Hematopoietic multipotent progenitor cell treated with erythropoietin and hydrocortisone succinate and interleukin-3 and kit ligand, for 17 days (in vitro differentiated cells): ENCODE measurements around the gene ICAM2.
"Not testable (repeated sequence)": the region's sequence is repeated elsewhere in the genome, so short reads cannot be mapped to it uniquely, and the experiment has no call there.

Experiments
- DNase-seq: peaks from one replicate; pipeline ENCODE4 v3.0.0-alpha.2; 2015; ENCODE audit warnings: low spot score

The ICAM2 gene

GRCh38 chr17:64009571-64010402 is 10.6 kb downstream of the ICAM2 start:
- DNase-seq = no peak

- no peak for DNase-seq
Measured at GRCh38 chr17:64008830-64009229, 11.6 kb downstream of the ICAM2 start.

GRCh38 chr17:64008346-64008745 is 12.1 kb downstream of the ICAM2 start:
- DNase-seq = no peak

GRCh38 chr17:64007838-64008282 is 12.6 kb downstream of the ICAM2 start:
- no peak for DNase-seq

GRCh38 chr17:64007089-64007837 is 13.2 kb downstream of the ICAM2 start:
- DNase-seq = not testable (repeated sequence)

GRCh38 chr17:64006361-64007088 is 13.9 kb downstream of the ICAM2 start:
- peak; percentile 91 for DNase-seq

GRCh38 chr17:64005734-64006167 is 14.7 kb downstream of the ICAM2 start:
- peak; percentile 88 for DNase-seq

- DNase-seq = no peak
Measured at GRCh38 chr17:64004903-64005733, 15.3 kb downstream of the ICAM2 start.

GRCh38 chr17:64004218-64004770 is 16.1 kb downstream of the ICAM2 start:
- no peak for DNase-seq

GRCh38 chr17:64003526-64004121 is 16.8 kb downstream of the ICAM2 start:
- DNase-seq = no peak

- no peak for DNase-seq
Measured at GRCh38 chr17:64002658-64003525, 17.5 kb downstream of the ICAM2 start.

- DNase-seq = no peak
Measured at GRCh38 chr17:64001763-64002529, 18.5 kb downstream of the ICAM2 start.

- DNase-seq = no peak
Measured at GRCh38 chr17:64001091-64001579, 19.3 kb downstream of the ICAM2 start.

- no peak for DNase-seq
Measured at GRCh38 chr17:63999680-64000531, 20.5 kb downstream of the ICAM2 start.

- no peak for DNase-seq
Measured at GRCh38 chr17:63998721-63999679, 21.4 kb downstream of the ICAM2 start.

GRCh38 chr17:63998050-63998720 is 22.2 kb downstream of the ICAM2 start, which contains the start of gene PRR29:
Gene PRR29, plus strand, starts transcription at chr17:63998351. Its CDS starts 14 bp downstream, at chr17:63998365.
- DNase-seq = no peak
